Caco-2 (cell line): ENCODE data around the gene TNF. TPM values are rescaled to one million over a fixed set of nuclear protein-coding genes. Genes with fewer than 3 reads are reported as not detected.

Experiments used
- BruUV-seq: library from RNA; stranded (reverse); fragments of 400-500 nt; replicated peaks from 2 replicates; lab custom pipeline; 2021; lab: Mats Ljungman, UMichigan
- CTCF ChIA-PET: fragments of 300-600 bp; sonication (Branson Sonifier 250); formaldehyde crosslinking; loops from one replicate; lab custom pipeline; 2022; ENCODE audit warnings: antibody characterized with exemption; lab: Charles Lee
- POLR2A ChIA-PET: fragments of 300-600 bp; sonication (Branson Sonifier 250); formaldehyde crosslinking; loops from one replicate; lab custom pipeline; 2022; ENCODE audit warnings: antibody characterized with exemption; lab: Charles Lee
- DNase-seq, 2 experiments: peaks; one replicate each; pipeline versions ENCODE4 v3.0.0 to v3.0.0-alpha.2; 2020 to 2022
- H3K27me3 ChIP-seq: replicated peaks from 2 replicates; pipeline ENCODE4 v1.6.0; 2011; ENCODE audit warnings: low read length; ENCODE audit not compliant: control insufficient read depth, insufficient read depth
- H3K36me3 ChIP-seq: 2 replicates; pipeline ENCODE4 v1.5.1; 2011; ENCODE audit warnings: low read length; ENCODE audit not compliant: control insufficient read depth, insufficient read depth
- H3K4me1 ChIP-seq: fragments of 250-450 bp; sonication (Bioruptor Pico); 2 replicates; pipeline ENCODE4 v1.5.1; 2020; ENCODE audit warnings: mild to moderate bottlenecking
- H3K4me3 ChIP-seq: 2 replicates; pipeline ENCODE4 v1.5.1; 2011; ENCODE audit warnings: low read depth, mild to moderate bottlenecking, control low read depth, low read length
- H3K9me3 ChIP-seq: fragments of 250-450 bp; sonication (Bioruptor Pico); 2 replicates; pipeline ENCODE4 v1.5.1; 2020; ENCODE audit warnings: mild to moderate bottlenecking, moderate library complexity
- H3K27ac Mint-ChIP-seq: one replicate; pipeline ENCODE4 v1.8.0; 2022; ENCODE audit warnings: mixed read lengths; ENCODE audit not compliant: unreplicated experiment
- H3K27me3 Mint-ChIP-seq: one replicate; pipeline ENCODE4 v1.8.0; 2022; ENCODE audit warnings: mixed read lengths; ENCODE audit not compliant: insufficient read depth, unreplicated experiment
- H3K36me3 Mint-ChIP-seq: one replicate; pipeline ENCODE4 v1.8.0; 2022; ENCODE audit warnings: mild to moderate bottlenecking, mixed read lengths; ENCODE audit not compliant: insufficient read depth, unreplicated experiment
- H3K4me1 Mint-ChIP-seq: one replicate; pipeline ENCODE4 v1.8.0; 2022; ENCODE audit warnings: low read depth, mixed read lengths; ENCODE audit not compliant: unreplicated experiment
- H3K4me3 Mint-ChIP-seq: one replicate; pipeline ENCODE4 v1.8.0; 2022; ENCODE audit warnings: mild to moderate bottlenecking, moderate library complexity, mixed read lengths; ENCODE audit not compliant: unreplicated experiment
- H3K9me3 Mint-ChIP-seq: one replicate; pipeline ENCODE4 v1.8.0; 2022; ENCODE audit warnings: mixed read lengths; ENCODE audit not compliant: unreplicated experiment
- intact Hi-C: fragments of 100-400 bp; cut with micrococcal nuclease; formaldehyde crosslinking; loops from one replicate; pipeline ENCODE4 v1.10.0; 2022; ENCODE audit not compliant: unreplicated experiment
- total RNA-seq: library from RNA; stranded (reverse); gene quantifications from 2 replicates; pipeline ENCODE4 v1.2.3, GENCODE V29; 2022
- TF ChIP-seq, protein P1 (sequence below), 2 experiments: fragments of 200-600 bp in 1 of 2; IDR thresholded peaks; 1 replicate in 1 of 2; 2 replicates in 1 of 2; pipeline versions ENCODE4 v1.5.1 to v1.8.0; 2011 to 2022; ENCODE audit warnings: antibody characterized with exemption in 1 of 2, control low read depth in 1 of 2, inconsistent platforms in 1 of 2, low read depth in 1 of 2, low read length in 1 of 2, mild to moderate bottlenecking in 1 of 2, moderate library complexity in 1 of 2; ENCODE audit not compliant: insufficient read depth in 1 of 2, severe bottlenecking in 1 of 2, unreplicated experiment in 1 of 2

TNF gene
- total RNA-seq, 1 experiment from 2014 or later, result not detected

DNA sequence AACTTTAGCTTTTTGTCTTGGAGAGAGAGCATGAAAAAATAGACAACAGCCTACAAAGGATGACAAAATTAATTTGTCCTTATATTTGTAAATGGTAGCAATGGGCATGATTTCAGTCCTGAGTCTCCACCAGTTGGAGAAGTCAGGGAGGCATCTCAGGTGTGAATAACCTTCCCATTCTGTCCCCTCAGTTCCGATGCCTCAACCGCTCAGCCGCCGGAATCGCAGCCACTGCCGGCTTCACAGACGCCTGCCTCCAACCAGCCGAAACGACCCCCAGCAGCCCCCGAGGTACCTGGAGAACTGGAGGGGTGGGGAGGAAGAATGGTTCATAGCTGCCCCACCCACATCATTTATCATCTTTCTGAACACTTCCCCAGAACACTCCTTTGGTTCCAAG is 48.7 kb downstream of the TNF start:
- TF ChIP-seq, protein P1, sequence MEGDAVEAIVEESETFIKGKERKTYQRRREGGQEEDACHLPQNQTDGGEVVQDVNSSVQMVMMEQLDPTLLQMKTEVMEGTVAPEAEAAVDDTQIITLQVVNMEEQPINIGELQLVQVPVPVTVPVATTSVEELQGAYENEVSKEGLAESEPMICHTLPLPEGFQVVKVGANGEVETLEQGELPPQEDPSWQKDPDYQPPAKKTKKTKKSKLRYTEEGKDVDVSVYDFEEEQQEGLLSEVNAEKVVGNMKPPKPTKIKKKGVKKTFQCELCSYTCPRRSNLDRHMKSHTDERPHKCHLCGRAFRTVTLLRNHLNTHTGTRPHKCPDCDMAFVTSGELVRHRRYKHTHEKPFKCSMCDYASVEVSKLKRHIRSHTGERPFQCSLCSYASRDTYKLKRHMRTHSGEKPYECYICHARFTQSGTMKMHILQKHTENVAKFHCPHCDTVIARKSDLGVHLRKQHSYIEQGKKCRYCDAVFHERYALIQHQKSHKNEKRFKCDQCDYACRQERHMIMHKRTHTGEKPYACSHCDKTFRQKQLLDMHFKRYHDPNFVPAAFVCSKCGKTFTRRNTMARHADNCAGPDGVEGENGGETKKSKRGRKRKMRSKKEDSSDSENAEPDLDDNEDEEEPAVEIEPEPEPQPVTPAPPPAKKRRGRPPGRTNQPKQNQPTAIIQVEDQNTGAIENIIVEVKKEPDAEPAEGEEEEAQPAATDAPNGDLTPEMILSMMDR (IDR thresholded peaks at IDR 0.05; ENCODE audit: insufficient read depth in 1 of 2, low read depth in 1 of 2, low read length in 1 of 2, severe bottlenecking in 1 of 2, unreplicated experiment in 1 of 2), result no peak
- intact Hi-C loops, result no loop called here
- CTCF ChIA-PET, result no interaction called here
- no peaks in the 10 kb centered on the region for H3K9me3 Mint-ChIP-seq
- no peak for DNase-seq
- H3K4me3 Mint-ChIP-seq, result no peak overlapping the region
- Histone ChIP-seq H3K27me3 (no peaks in the 10 kb centered on the region), H3K4me3 (no peak overlapping the region), H3K9me3 (no peaks in the 10 kb centered on the region), H3K4me1 (peaks cover 9% of the 10 kb centered on the region), H3K36me3 (peaks cover 25% of the 10 kb centered on the region)
- H3K27me3 Mint-ChIP-seq, result no peaks in the 10 kb centered on the region
- no peak overlapping the region for H3K27ac Mint-ChIP-seq
- POLR2A ChIA-PET, result no interaction called here
- no TSS peak for BruUV-seq
- peaks cover 81% of the 10 kb centered on the region for H3K36me3 Mint-ChIP-seq
- peaks cover 12% of the 10 kb centered on the region for H3K4me1 Mint-ChIP-seq

DNA sequence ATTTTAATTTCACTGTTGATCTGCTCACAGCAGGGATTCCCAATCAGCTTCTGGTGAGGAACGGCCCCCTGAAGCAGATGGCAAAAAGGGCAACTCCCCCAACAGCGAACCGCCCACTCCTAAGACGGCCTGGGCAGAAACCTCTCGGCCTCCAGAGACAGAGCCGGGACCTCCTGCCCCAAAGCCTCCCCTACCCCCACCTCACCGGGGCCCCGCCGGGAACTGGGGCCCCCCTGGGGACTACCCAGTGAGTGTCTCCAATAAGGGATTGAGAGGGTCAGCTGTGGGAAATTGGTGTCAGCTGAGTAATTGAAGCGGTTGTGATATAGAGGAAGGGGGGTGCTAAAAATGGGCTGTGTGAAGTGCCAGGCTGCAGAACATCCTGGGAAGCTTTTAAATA is 51.6 kb downstream of the TNF start:
- H3K27me3 Mint-ChIP-seq, result no peaks in the 10 kb centered on the region
- H3K36me3 Mint-ChIP-seq, result peaks cover 90% of the 10 kb centered on the region
- H3K4me1 Mint-ChIP-seq, result peaks cover 8% of the 10 kb centered on the region
- H3K4me3 Mint-ChIP-seq, result no peak overlapping the region
- no peak overlapping the region for H3K27ac Mint-ChIP-seq
- Histone ChIP-seq H3K27me3 (no peaks in the 10 kb centered on the region), H3K36me3 (peaks cover 25% of the 10 kb centered on the region), H3K4me3 (no peak overlapping the region), H3K4me1 (peaks cover 9% of the 10 kb centered on the region), H3K9me3 (no peaks in the 10 kb centered on the region)
- BruUV-seq, result no TSS peak
- no peak for DNase-seq
- TF ChIP-seq, protein P1 (IDR thresholded peaks at IDR 0.05; ENCODE audit: insufficient read depth in 1 of 2, low read depth in 1 of 2, low read length in 1 of 2, severe bottlenecking in 1 of 2, unreplicated experiment in 1 of 2), result no peak
- ChIA-PET POLR2A (no interaction called here), CTCF (interaction anchor here (0.6 kb wide), 1 partner anchor 908 kb away, joined by 3 read pairs; no protein-coding TSS in a partner anchor)
- H3K9me3 Mint-ChIP-seq, result no peaks in the 10 kb centered on the region
- intact Hi-C loops, result no loop called here

DNA sequence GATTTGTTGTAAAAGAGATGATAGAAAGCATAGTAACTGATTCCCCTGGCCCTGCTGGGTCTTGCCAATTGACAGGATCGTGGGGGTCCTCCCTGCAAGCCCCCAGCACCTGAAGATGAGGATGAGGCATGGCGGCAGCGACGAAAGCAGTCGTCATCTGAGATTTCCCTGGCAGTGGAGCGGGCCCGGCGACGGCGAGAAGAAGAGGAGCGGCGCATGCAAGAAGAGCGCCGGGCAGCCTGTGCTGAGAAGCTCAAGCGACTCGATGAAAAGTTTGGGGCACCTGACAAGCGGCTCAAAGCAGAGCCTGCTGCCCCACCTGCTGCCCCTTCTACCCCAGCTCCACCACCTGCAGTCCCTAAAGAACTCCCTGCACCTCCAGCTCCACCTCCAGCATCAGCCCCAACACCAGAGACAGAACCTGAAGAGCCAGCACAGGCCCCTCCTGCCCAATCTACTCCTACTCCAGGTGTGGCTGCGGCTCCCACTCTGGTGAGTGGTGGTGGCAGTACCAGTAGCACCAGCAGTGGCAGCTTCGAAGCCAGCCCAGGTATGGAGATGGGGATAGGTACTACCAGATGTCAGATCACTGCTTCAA is 52.4 kb downstream of the TNF start:
- Mint-ChIP-seq H3K27me3 (no peaks in the 10 kb centered on the region), H3K4me1 (no peaks in the 10 kb centered on the region), H3K27ac (no peak overlapping the region), H3K4me3 (no peak overlapping the region), H3K9me3 (no peaks in the 10 kb centered on the region), H3K36me3 (peaks cover 90% of the 10 kb centered on the region)
- H3K36me3 ChIP-seq, result peaks cover 25% of the 10 kb centered on the region
- DNase-seq, result no peak
- 0 out of 2 replicates have a peak, but pooled peaks cover under 1% of the 10 kb centered on the region for H3K4me1 ChIP-seq
- no TSS peak for BruUV-seq
- POLR2A ChIA-PET, result no interaction called here
- intact Hi-C loops, result no loop called here
- no peak overlapping the region for H3K4me3 ChIP-seq
- H3K27me3 ChIP-seq, result no peaks in the 10 kb centered on the region
- H3K9me3 ChIP-seq, result no peaks in the 10 kb centered on the region
- TF ChIP-seq, protein P1 (IDR thresholded peaks at IDR 0.05; ENCODE audit: insufficient read depth in 1 of 2, low read depth in 1 of 2, low read length in 1 of 2, severe bottlenecking in 1 of 2, unreplicated experiment in 1 of 2), result no peak
- CTCF ChIA-PET, result interaction anchor here (0.6 kb wide), 1 partner anchor 255 kb away, joined by 3 read pairs; no protein-coding TSS in a partner anchor

Other genes with a start within 250 kb of the TNF start
- gene HLA-B, start 218.4 kb upstream of the TNF start, total RNA-seq, result 40.9 and 41.9 TPM in 2 replicates
- gene MICA, start 172.0 kb upstream of the TNF start, total RNA-seq, result 12.6 and 13.1 TPM in 2 replicates
- gene MICB, start 77.4 kb upstream of the TNF start, total RNA-seq, result 6.4 and 7.5 TPM in 2 replicates
- not detected in 2 replicates for gene MCCD1, start 46.6 kb upstream of the TNF start, total RNA-seq
- gene DDX39B, start 33.6 kb upstream of the TNF start, total RNA-seq, result 416 and 423 TPM in 2 replicates
- gene ATP6V1G2, start 29.0 kb upstream of the TNF start, total RNA-seq, result 0.26 and 0.43 TPM in 2 replicates
- gene NFKBIL1, start 28.0 kb upstream of the TNF start, total RNA-seq, result 14.7 and 17.4 TPM in 2 replicates
- not detected in 2 replicates for gene LTA, start 3.3 kb upstream of the TNF start, total RNA-seq
- gene LTB, start 6.9 kb downstream of the TNF start, total RNA-seq, result not detected in 2 replicates
- not detected in 2 replicates for gene LST1, start 10.7 kb downstream of the TNF start, total RNA-seq
- gene NCR3, start 17.4 kb downstream of the TNF start, total RNA-seq, result not detected in 2 replicates
- gene AIF1, start 39.7 kb downstream of the TNF start, total RNA-seq, result 2.2 and 2.7 TPM in 2 replicates
- 213 and 222 TPM in 2 replicates for gene PRRC2A, start 45.1 kb downstream of the TNF start, total RNA-seq
- 354 and 376 TPM in 2 replicates for gene BAG6, start 77.1 kb downstream of the TNF start, total RNA-seq
- 14.8 and 15.8 TPM in 2 replicates for gene APOM, start 80.3 kb downstream of the TNF start, total RNA-seq
- 19.4 and 19.7 TPM in 2 replicates for gene C6orf47, start 85.2 kb downstream of the TNF start, total RNA-seq
- 20.3 TPM in 2 replicates for gene GPANK1, start 89.4 kb downstream of the TNF start, total RNA-seq
- 219 and 221 TPM in 2 replicates for gene CSNK2B, start 90.5 kb downstream of the TNF start, total RNA-seq
- 13.9 and 17.5 TPM in 2 replicates for gene LY6G5B, start 94.4 kb downstream of the TNF start, total RNA-seq
- gene LY6G5C, start 105.5 kb downstream of the TNF start, total RNA-seq, result 2.0 and 2.9 TPM in 2 replicates
- 62.7 and 63.2 TPM in 2 replicates for gene ABHD16A, start 127.8 kb downstream of the TNF start, total RNA-seq
- gene LY6G6F, start 131.3 kb downstream of the TNF start, total RNA-seq, result not detected in 2 replicates
- gene LY6G6D, start 139.8 kb downstream of the TNF start, total RNA-seq, result not detected in 2 replicates
- 0.88 and 1.3 TPM in 2 replicates for gene LY6G6C, start 146.2 kb downstream of the TNF start, total RNA-seq
- not detected in 2 replicates for gene MPIG6B, start 147.8 kb downstream of the TNF start, total RNA-seq
- gene DDAH2, start 153.7 kb downstream of the TNF start, total RNA-seq, result 82.4 and 91.6 TPM in 2 replicates
- 374 and 420 TPM in 2 replicates for gene CLIC1, start 161.0 kb downstream of the TNF start, total RNA-seq
- gene MSH5, start 164.4 kb downstream of the TNF start, total RNA-seq, result 49.6 and 51.0 TPM in 2 replicates
- gene SAPCD1, start 187.1 kb downstream of the TNF start, total RNA-seq, result 6.4 and 13.0 TPM in 2 replicates
- gene VWA7, start 201.8 kb downstream of the TNF start, total RNA-seq, result 0.61 and 1.5 TPM in 2 replicates
- gene VARS1, start 220.2 kb downstream of the TNF start, total RNA-seq, result 132 and 135 TPM in 2 replicates
- gene LSM2, start 231.4 kb downstream of the TNF start, total RNA-seq, result 56.3 and 61.2 TPM in 2 replicates
- 0.86 and 1.6 TPM in 2 replicates for gene HSPA1L, start 239.7 kb downstream of the TNF start, total RNA-seq
- gene HSPA1A, start 240.0 kb downstream of the TNF start, total RNA-seq, result 77.3 and 96.9 TPM in 2 replicates